ENCODE results near the gene GPR146.

Gene GPR146

GRCh38 chr7:1050254-1050906 is 6.0 kb downstream of the GPR146 start:
- DNase-seq (ENCODE audit: low read depth) = no peak
- TF ChIP-seq CTCF (conservative IDR thresholded peaks at IDR 0.05; ENCODE audit: low read depth, low read length) = no peak

GRCh38 chr7:1050956-1051690 is 6.8 kb downstream of the GPR146 start:
- no peak overlapping the region for H3K4me3 ChIP-seq (ENCODE audit: low read depth, low read length)
- DNase-seq (ENCODE audit: low read depth) = no peak
- TF ChIP-seq CTCF (conservative IDR thresholded peaks at IDR 0.05; ENCODE audit: low read depth, low read length) = no peak

More at GRCh38 chr7:1050254-1050906, 6.0 kb downstream of the GPR146 start:
- H3K4me3 ChIP-seq (ENCODE audit: low read depth, low read length) = no peak overlapping the region

- no peak for TF ChIP-seq CTCF (conservative IDR thresholded peaks at IDR 0.05; ENCODE audit: low read depth, low read length)
- H3K4me3 ChIP-seq (ENCODE audit: low read depth, low read length) = no peak overlapping the region
- DNase-seq (ENCODE audit: low read depth) = no peak
Measured at GRCh38 chr7:1052031-1052818, 7.9 kb downstream of the GPR146 start.

GRCh38 chr7:1053002-1053411 is 8.7 kb downstream of the GPR146 start:
- no peak for DNase-seq (ENCODE audit: low read depth)
- TF ChIP-seq CTCF (conservative IDR thresholded peaks at IDR 0.05; ENCODE audit: low read depth, low read length) = no peak
- H3K4me3 ChIP-seq (ENCODE audit: low read depth, low read length) = no peak overlapping the region

- H3K4me3 ChIP-seq (ENCODE audit: low read depth, low read length) = no peak overlapping the region
- no peak for DNase-seq (ENCODE audit: low read depth)
- no peak for TF ChIP-seq CTCF (conservative IDR thresholded peaks at IDR 0.05; ENCODE audit: low read depth, low read length)
Measured at GRCh38 chr7:1053816-1054370, 9.5 kb downstream of the GPR146 start.

GRCh38 chr7:1054438-1054837 is 10.1 kb downstream of the GPR146 start:
- DNase-seq (ENCODE audit: low read depth) = peak; percentile 24
- TF ChIP-seq CTCF (conservative IDR thresholded peaks at IDR 0.05; ENCODE audit: low read depth, low read length) = no peak
- no peak overlapping the region for H3K4me3 ChIP-seq (ENCODE audit: low read depth, low read length)
